HCT116 (cell line): ENCODE results near the gene HGF. TPM values are rescaled to one million over a fixed set of nuclear protein-coding genes. Genes with fewer than 3 reads are reported as not detected.

Experiments
- ATAC-seq: fragments of 200-7000 bp; cut with Tn5 transposase; 2 replicates; pipeline ENCODE4 v1.9.1; 2020; ENCODE audit warnings: mild to moderate bottlenecking, moderate library complexity
- BruUV-seq: library from RNA; stranded (reverse); fragments of 400-500 nt; replicated peaks from 2 replicates; lab custom pipeline; 2021; lab: Mats Ljungman, UMichigan
- CTCF ChIA-PET: fragments of 300-600 bp; sonication (Branson Sonifier 250); formaldehyde crosslinking; loops from one replicate; lab custom pipeline; 2021; ENCODE audit warnings: antibody characterized with exemption; lab: Charles Lee
- POLR2A ChIA-PET: fragments of 300-600, 350-600 bp; sonication (Branson Sonifier 250); formaldehyde crosslinking; loops from one replicate; lab custom pipeline; 2021; ENCODE audit warnings: antibody characterized with exemption; lab: Charles Lee
- RAD21 ChIA-PET, 2 experiments: fragments of 300-600 bp; sonication (Branson Sonifier 250); formaldehyde crosslinking; loops; one replicate each; lab custom pipeline; 2023; ENCODE audit warnings: low total read pairs in 2 of 2; ENCODE audit not compliant: uncharacterized antibody in 2 of 2, unreplicated experiment in 2 of 2, low non-redundant PET in 1 of 2; lab: Charles Lee
- DNase-seq: peaks from one replicate; pipeline ENCODE4 v3.0.0-alpha.2; 2010; ENCODE audit warnings: low read depth, low spot score
- H2AFZ ChIP-seq: fragments of 200-600 bp; shearing (Covaris generic), sonication (generic); 2 replicates; pipeline ENCODE4 v1.6.1; 2017; ENCODE audit warnings: low read depth, mixed run types, mixed read lengths, antibody characterized with exemption, low read length; ENCODE audit not compliant: poor library complexity, severe bottlenecking
- H3K27ac ChIP-seq: 2 replicates; pipeline ENCODE4 v1.5.1; 2012; ENCODE audit warnings: low read depth, low read length
- H3K27me3 ChIP-seq: fragments of 200-600 bp; sonication (generic); 2 replicates; pipeline ENCODE4 v1.6.1; 2016; ENCODE audit warnings: mixed run types, low read length, mixed read lengths; ENCODE audit not compliant: insufficient read depth
- H3K36me3 ChIP-seq, 2 experiments: fragments of 200-500 bp in 1 of 2; fragments of 200-600 bp in 1 of 2; sonication (Bioruptor generic) in 1 of 2; sonication (generic) in 1 of 2; 2 replicates each; pipeline versions ENCODE4 v1.5.1 to v1.6.1; 2014 to 2016; ENCODE audit warnings: low read length in 2 of 2, inconsistent platforms in 1 of 2, mixed read lengths in 1 of 2, mixed run types in 1 of 2; ENCODE audit not compliant: insufficient read depth in 2 of 2, control insufficient read depth in 1 of 2
- H3K4me1 ChIP-seq, 2 experiments: fragments of 200-600 bp in 1 of 2; sonication (generic) in 1 of 2; 2 replicates each; pipeline versions ENCODE4 v1.5.1 to v1.6.1; 2012 to 2017; ENCODE audit warnings: low read length in 2 of 2, inconsistent platforms in 1 of 2, mild to moderate bottlenecking in 1 of 2, mixed read lengths in 1 of 2, mixed run types in 1 of 2, moderate library complexity in 1 of 2; ENCODE audit not compliant: insufficient read depth in 2 of 2, control insufficient read depth in 1 of 2
- H3K4me2 ChIP-seq: fragments of 200-600 bp; sonication (generic); 2 replicates; pipeline ENCODE4 v1.6.1; 2017; ENCODE audit warnings: mixed run types, low read length, mixed read lengths
- H3K4me3 ChIP-seq, 2 experiments: fragments of 200-600 bp in 1 of 2; sonication (generic) in 1 of 2; replicated peaks in 1 of 2; 2 replicates each; pipeline ENCODE4 v1.5.1; 2011 to 2016; ENCODE audit warnings: low read length in 2 of 2, control low read depth in 1 of 2, low read depth in 1 of 2, mild to moderate bottlenecking in 1 of 2, mixed read lengths in 1 of 2, mixed run types in 1 of 2
- H3K79me2 ChIP-seq: fragments of 200-600 bp; sonication (generic); 2 replicates; pipeline ENCODE4 v1.6.1; 2017; ENCODE audit warnings: mild to moderate bottlenecking, mixed run types, low read length, moderate library complexity, mixed read lengths; ENCODE audit not compliant: insufficient read depth
- H3K9ac ChIP-seq: fragments of 200-600 bp; sonication (generic); 2 replicates; pipeline ENCODE4 v1.6.1; 2016; ENCODE audit warnings: low read length, mixed read lengths
- H3K9me2 ChIP-seq: fragments of 200-600 bp; sonication (generic), shearing (Covaris generic); 2 replicates; pipeline ENCODE4 v1.6.1; 2017; ENCODE audit warnings: mixed run types, mild to moderate bottlenecking, moderate library complexity; ENCODE audit not compliant: insufficient read depth
- H3K9me3 ChIP-seq, 2 experiments: fragments of 200-500 bp in 1 of 2; fragments of 200-600 bp in 1 of 2; sonication (Bioruptor generic) in 1 of 2; sonication (generic) in 1 of 2; 2 replicates each; pipeline ENCODE4 v1.6.1; 2014 to 2017; ENCODE audit warnings: low read length in 2 of 2, mixed read lengths in 2 of 2, inconsistent platforms in 1 of 2, low read depth in 1 of 2, mild to moderate bottlenecking in 1 of 2, mixed run types in 1 of 2, moderate library complexity in 1 of 2; ENCODE audit not compliant: control insufficient read depth in 1 of 2, insufficient read depth in 1 of 2
- H4K20me1 ChIP-seq: fragments of 200-600 bp; sonication (generic), shearing (Covaris generic); 2 replicates; pipeline ENCODE4 v1.6.1; 2017; ENCODE audit warnings: mixed run types, mild to moderate bottlenecking, moderate library complexity; ENCODE audit not compliant: insufficient read depth
- CBX3 ChIP-seq: IDR thresholded peaks from 2 replicates; pipeline ENCODE4 v1.6.1; 2012; ENCODE audit warnings: low read depth
- CEBPB ChIP-seq: IDR thresholded peaks from 2 replicates; pipeline ENCODE4 v1.6.1; 2012; ENCODE audit warnings: low read depth
- EZH2 ChIP-seq: fragments of 200-600 bp; sonication (generic); IDR thresholded peaks from 2 replicates; pipeline ENCODE4 v1.6.1; 2017; ENCODE audit warnings: antibody characterized with exemption, mixed run types
- FOSL1 ChIP-seq: IDR thresholded peaks from 2 replicates; pipeline ENCODE4 v1.6.1; 2012; ENCODE audit warnings: low read depth
- POLR2AphosphoS5 ChIP-seq: IDR thresholded peaks from 2 replicates; pipeline ENCODE4 v1.6.1; 2011; ENCODE audit warnings: mild to moderate bottlenecking, low read depth, low read length, moderate library complexity
- RAD21 ChIP-seq: IDR thresholded peaks from 2 replicates; pipeline ENCODE4 v1.6.1; 2012; ENCODE audit warnings: low read depth, mild to moderate bottlenecking
- REST ChIP-seq: IDR thresholded peaks from 2 replicates; pipeline ENCODE4 v1.6.1; 2012; ENCODE audit warnings: low read depth
- SIN3A ChIP-seq: IDR thresholded peaks from 2 replicates; pipeline ENCODE4 v1.6.1; 2012; ENCODE audit warnings: low read depth
- SP1 ChIP-seq: IDR thresholded peaks from 2 replicates; pipeline ENCODE4 v1.6.1; 2012; ENCODE audit warnings: low read depth
- SRF ChIP-seq: IDR thresholded peaks from 2 replicates; pipeline ENCODE4 v1.6.1; 2012; ENCODE audit warnings: low read depth
- TCF7L2 ChIP-seq: IDR thresholded peaks from 2 replicates; pipeline ENCODE4 v1.7.0; 2011; ENCODE audit warnings: borderline replicate concordance, inconsistent platforms; ENCODE audit not compliant: insufficient read depth, insufficient read length; ENCODE audit errors: extremely low read depth
- ZFX ChIP-seq: fragments of 450-650 bp; IDR thresholded peaks from 2 replicates; pipeline ENCODE4 v1.6.1; 2017
- intact Hi-C: fragments of 100-400 bp; cut with micrococcal nuclease; formaldehyde crosslinking; loops from 2 replicates; pipeline ENCODE4 v1.10.0; 2022
- total RNA-seq: library from RNA; stranded (reverse); gene quantifications from one replicate; pipeline ENCODE4 v1.2.1, GENCODE V29; 2021; ENCODE audit not compliant: unreplicated experiment
- TF ChIP-seq, protein P1 (sequence below): IDR thresholded peaks from 2 replicates; pipeline ENCODE4 v1.6.1; 2011; ENCODE audit warnings: mild to moderate bottlenecking, low read length, moderate library complexity; ENCODE audit not compliant: insufficient replicate concordance; ENCODE audit errors: extremely low read depth
- TF ChIP-seq, protein P2 (sequence below): IDR thresholded peaks from 2 replicates; pipeline ENCODE4 v1.6.1; 2012
- TF ChIP-seq, protein P3 (sequence below), 3 experiments: fragments of 200-600 bp in 1 of 3; sonication (generic) in 1 of 3; IDR thresholded peaks in 2 of 3; conservative IDR thresholded peaks in 1 of 3; 2 replicates each; pipeline ENCODE4 v1.5.1; 2012 to 2017; ENCODE audit warnings: low read depth in 2 of 3, low read length in 2 of 3, antibody characterized with exemption in 1 of 3, borderline replicate concordance in 1 of 3, control low read depth in 1 of 3, mild to moderate bottlenecking in 1 of 3, mixed read lengths in 1 of 3, mixed run types in 1 of 3, moderate library complexity in 1 of 3; ENCODE audit not compliant: insufficient read depth in 1 of 3

The HGF gene
- total RNA-seq, 1 experiment from 2014 or later: 0.15 TPM

DNA sequence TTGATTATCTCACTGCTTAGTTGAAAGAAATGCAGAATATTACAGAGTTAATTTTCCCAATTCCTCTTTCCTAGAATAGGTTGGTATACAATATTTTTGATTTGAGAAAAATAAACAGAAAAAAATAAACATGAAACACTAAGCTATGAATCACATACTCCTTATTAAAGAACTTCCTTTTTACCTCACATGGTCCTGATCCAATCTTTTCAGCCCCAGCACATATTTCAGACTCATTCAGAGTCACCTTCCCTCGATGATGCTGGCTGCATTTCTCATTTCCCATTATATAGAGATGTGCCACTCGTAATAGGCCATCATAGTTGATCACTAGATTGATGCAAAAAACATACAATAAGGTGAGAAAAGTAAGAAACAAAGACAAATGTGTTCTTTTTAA lies 64.6 kb downstream of the HGF start (continued):
- TF ChIP-seq, protein P1, sequence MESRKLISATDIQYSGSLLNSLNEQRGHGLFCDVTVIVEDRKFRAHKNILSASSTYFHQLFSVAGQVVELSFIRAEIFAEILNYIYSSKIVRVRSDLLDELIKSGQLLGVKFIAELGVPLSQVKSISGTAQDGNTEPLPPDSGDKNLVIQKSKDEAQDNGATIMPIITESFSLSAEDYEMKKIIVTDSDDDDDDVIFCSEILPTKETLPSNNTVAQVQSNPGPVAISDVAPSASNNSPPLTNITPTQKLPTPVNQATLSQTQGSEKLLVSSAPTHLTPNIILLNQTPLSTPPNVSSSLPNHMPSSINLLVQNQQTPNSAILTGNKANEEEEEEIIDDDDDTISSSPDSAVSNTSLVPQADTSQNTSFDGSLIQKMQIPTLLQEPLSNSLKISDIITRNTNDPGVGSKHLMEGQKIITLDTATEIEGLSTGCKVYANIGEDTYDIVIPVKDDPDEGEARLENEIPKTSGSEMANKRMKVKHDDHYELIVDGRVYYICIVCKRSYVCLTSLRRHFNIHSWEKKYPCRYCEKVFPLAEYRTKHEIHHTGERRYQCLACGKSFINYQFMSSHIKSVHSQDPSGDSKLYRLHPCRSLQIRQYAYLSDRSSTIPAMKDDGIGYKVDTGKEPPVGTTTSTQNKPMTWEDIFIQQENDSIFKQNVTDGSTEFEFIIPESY: no peak
- no peak for TF ChIP-seq SP1
- TF ChIP-seq, protein P2, sequence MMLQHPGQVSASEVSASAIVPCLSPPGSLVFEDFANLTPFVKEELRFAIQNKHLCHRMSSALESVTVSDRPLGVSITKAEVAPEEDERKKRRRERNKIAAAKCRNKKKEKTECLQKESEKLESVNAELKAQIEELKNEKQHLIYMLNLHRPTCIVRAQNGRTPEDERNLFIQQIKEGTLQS: no peak
- TF ChIP-seq SIN3A: no peak
- TF ChIP-seq POLR2AphosphoS5: no peak

- no peak for ATAC-seq
- Histone ChIP-seq H3K9me3 (no peaks in the 10 kb centered on the region), H3K36me3 (no peaks in the 10 kb centered on the region), H3K4me2 (no peak overlapping the region), H4K20me1 (no peaks in the 10 kb centered on the region), H3K79me2 (no peaks in the 10 kb centered on the region), H3K27me3 (no peaks in the 10 kb centered on the region), H3K4me3 (no peak overlapping the region), H3K9ac (no peak overlapping the region), H3K4me1 (no peaks in the 10 kb centered on the region), H3K27ac (no peak overlapping the region), H2AFZ (no peak overlapping the region), H3K9me2 (no peaks in the 10 kb centered on the region)
- CTCF ChIA-PET: no interaction called here
- no peak for DNase-seq
- no TSS peak for BruUV-seq
- intact Hi-C loops: no loop called here
- RAD21 ChIA-PET: no interaction called here
- POLR2A ChIA-PET: no interaction called here
- TF ChIP-seq POLR2AphosphoS5 (no peak), RAD21 (no peak), CEBPB (no peak), SIN3A (no peak), ZFX (no peak), CBX3 (no peak), EZH2 (no peak), TCF7L2 (no peak), FOSL1 (no peak), REST (no peak), SRF (no peak)
- TF ChIP-seq, protein P2: no peak
- TF ChIP-seq, protein P3, sequence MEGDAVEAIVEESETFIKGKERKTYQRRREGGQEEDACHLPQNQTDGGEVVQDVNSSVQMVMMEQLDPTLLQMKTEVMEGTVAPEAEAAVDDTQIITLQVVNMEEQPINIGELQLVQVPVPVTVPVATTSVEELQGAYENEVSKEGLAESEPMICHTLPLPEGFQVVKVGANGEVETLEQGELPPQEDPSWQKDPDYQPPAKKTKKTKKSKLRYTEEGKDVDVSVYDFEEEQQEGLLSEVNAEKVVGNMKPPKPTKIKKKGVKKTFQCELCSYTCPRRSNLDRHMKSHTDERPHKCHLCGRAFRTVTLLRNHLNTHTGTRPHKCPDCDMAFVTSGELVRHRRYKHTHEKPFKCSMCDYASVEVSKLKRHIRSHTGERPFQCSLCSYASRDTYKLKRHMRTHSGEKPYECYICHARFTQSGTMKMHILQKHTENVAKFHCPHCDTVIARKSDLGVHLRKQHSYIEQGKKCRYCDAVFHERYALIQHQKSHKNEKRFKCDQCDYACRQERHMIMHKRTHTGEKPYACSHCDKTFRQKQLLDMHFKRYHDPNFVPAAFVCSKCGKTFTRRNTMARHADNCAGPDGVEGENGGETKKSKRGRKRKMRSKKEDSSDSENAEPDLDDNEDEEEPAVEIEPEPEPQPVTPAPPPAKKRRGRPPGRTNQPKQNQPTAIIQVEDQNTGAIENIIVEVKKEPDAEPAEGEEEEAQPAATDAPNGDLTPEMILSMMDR (IDR thresholded peaks at IDR 0.05 in 2 of 3, conservative IDR thresholded peaks at IDR 0.05 in 1 of 3; ENCODE audit: borderline replicate concordance in 1 of 3, insufficient read depth in 1 of 3, low read depth in 2 of 3, low read length in 2 of 3): no peak
Measured at GRCh38 chr7:81704595-81704994, 65.3 kb downstream of the HGF start.
